ENCODE data around the gene RESF1.

The RESF1 gene

DNA sequence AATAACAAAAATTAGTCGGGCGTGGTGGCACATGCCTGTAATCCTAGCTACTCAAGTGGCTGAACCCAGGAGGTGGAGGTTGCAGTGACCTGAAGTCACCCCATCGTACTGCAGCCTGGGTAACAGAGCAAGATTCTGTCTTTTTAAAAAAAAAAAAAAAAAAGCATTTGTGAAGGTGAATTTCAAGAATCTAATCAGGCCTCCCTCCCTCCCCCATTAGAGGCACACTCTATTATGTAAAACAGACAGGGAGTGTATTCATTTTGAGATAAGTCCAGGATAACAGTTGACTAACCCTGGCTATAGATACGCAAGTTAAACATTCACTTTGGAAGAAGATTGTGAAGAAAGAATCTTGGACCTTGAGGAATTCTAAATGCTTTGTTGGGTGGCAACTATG is 2.9 kb downstream of the RESF1 start:
- DNase-seq = no peak

DNA sequence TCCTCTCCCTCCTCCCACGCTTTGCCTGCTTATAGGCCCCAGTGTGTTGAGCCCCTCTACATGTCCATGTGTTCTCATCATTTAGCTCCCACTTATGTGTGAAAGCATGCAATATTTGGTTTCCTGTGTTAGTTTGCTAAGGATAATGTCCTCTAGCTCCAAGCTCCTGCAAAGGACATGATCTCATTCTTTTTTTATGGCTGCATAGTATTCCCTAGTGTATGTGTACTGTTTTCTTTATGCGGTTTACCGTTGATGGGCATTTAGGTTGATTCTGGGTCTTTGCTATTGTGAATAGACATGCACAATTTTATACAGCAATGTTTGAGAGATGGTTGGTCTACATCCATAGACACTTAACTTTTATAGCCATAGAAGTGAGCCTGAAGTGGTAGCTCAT is 5.1 kb downstream of the RESF1 start:
- no peak for DNase-seq

DNA sequence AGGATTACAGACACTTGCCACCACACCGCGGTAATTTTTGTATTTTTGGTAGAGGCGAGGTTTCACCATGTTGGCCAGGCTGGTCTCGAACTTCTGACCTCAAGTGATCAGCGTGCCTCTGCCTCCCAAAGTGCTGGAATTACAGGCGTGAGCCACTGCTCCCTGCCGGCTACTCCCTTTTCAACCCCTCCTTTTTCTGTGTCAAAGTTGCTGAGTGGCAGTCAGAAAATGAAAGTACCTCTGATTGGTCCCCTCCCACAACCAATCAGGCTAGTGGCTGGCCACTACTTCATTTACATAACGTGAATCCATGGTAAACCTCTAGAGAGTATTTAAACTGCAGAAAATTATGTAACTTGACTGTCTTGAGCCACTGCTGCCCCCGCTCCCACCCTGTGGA is 5.9 kb downstream of the RESF1 start:
- DNase-seq = no peak

DNA sequence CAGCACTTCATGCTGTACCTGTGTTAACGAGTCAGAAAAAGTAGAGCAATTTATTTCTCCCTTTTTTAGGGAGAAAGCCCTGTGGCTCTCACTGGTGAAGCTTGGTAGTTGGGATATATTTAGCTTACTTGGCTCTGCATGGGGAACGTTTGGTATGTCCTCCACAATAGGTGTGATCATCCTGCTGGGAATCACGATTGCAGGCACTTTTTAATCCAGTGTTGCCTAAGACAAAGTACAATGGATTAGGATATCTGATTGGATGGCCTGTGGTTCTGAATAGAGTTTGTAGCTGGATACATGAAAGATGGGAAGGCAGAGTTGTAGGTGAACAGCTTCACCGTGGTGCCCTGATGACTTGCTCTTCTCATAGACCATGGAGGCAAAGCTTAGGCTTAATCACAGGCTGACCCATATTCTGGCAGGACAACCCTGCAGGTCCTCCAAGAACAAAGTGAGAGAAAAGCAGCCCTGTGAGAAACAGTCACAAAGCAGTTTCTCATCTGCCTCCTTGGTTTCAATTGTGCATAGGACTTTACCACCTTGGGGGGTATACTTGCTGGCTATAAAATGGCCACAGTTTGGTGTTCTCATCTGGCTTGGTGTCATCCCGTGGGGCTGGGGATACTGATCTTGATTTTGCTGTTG is 7.5 kb downstream of the RESF1 start:
- no peak for DNase-seq

DNA sequence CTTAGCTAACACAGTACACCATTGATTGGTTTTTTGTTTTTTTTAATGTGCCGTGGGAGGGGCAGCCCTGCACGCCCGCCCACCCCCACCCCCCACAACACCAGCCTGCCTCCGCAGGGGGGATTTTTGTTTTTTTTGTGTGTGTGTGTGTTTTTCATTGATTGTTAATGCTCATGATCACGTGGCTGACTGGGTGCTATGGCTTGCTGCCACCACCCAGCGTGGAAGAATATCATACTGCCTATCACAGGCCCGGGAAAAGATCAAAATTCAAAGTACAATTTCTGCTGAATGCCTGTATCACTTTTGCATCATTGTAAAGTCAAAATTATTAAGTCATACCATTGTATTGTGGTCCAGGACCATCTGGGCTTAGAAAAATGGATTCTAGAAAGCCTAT is 8.3 kb downstream of the RESF1 start:
- no peak for DNase-seq

DNA sequence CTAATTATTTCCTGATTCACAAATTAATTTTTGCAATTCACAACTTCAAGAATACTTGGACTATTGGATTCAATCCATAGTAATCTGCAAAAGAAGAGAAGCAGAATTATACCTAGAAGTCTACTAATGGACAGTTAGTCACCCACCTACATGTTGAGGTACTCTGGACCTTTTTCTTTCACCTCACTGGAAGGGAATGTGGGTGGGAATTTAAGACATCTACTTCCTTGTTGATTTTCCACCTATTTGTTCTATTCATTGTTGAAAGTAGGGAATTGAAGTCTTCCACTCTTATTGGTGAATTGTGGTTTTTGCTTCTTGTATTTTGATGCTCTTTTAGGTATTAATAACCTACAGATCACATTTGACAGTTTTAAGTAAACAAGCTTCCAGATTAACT is 11.0 kb downstream of the RESF1 start:
- no peak for DNase-seq

DNA sequence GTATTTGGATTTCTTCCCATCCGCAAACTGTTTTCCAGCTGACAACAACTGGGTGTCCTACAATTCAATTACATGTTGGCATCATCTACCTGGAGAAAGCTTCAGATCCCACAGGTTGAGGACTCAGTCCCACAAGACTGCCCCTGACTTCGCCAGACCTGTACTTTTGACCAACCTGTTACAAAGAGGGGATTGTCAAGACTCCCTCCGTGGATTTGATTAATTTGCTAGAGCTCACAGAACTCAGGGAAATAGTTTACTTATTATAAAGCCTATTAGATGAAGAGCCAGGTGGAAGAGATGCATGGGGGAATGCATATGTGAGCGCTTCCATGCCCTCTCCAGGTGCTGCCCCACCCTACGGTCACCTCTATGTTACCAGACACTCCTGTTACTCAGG is 14.6 kb downstream of the RESF1 start:
- no peak for DNase-seq

DNA sequence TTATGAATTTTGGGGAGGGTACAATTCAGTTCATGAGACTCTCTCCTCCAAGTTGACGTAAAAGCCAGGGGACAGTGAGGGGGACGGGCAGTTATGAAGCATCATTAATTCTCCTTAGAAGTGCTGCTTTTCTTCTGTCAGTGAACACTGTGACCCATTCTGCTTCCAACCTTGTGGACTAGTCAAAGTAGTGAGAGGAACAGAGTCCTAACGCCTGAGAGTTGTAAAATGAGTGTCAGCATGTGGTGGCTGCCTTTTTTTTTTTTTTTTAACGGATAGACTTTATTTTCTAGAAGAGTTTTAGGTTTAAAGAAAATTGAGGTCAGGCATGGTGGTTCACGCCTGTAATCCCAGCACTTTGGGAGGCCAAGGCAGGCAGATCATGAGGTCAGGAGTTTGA is 15.5 kb downstream of the RESF1 start:
- DNase-seq = no peak

DNA sequence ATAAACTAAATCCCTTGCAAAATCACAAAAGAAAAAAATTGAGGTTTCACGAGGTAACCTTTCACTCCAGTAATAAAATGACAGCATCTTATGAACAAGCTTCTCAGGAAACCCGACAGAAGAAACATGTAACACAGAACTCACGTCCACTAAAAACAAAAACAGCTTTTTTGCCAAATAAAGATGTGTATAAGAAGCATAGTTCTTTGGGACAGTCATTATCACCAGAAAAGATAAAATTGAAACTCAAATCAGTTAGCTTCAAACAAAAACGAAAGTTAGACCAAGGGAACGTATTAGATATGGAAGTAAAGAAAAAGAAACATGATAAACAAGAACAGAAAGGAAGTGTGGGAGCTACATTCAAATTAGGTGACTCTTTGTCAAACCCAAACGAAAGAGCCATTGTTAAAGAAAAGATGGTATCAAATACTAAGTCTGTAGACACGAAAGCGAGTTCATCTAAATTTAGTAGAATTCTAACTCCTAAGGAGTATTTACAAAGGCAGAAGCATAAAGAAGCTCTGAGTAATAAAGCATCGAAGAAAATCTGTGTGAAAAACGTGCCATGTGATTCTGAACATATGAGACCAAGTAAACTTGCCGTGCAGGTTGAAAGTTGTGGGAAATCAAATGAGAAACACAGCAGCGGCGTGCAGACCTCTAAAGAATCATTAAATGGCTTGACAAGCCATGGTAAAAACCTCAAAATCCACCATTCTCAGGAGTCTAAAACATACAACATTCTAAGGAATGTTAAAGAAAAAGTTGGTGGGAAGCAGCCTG is 25.8 kb downstream of the RESF1 start:
- DNase-seq = no peak

DNA sequence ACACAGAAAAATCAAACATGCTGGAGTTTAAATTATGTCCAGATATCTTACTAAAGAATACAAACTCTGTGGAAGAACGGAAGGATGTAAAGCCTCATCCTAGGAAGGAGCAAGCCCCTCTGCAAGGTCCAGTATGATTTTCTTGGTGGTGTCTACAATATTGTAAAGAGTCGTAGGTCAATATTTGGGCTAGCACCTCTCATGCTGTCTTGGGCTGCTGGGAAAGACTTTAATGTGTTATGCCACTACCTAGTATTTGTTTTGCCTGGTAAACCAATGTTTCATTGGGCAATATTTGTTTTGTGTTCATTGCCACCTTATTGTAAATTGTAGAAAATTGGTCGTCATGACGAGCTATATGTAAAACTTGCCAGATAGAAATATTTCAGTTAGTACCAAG is 26.6 kb downstream of the RESF1 start:
- no peak for DNase-seq

DNA sequence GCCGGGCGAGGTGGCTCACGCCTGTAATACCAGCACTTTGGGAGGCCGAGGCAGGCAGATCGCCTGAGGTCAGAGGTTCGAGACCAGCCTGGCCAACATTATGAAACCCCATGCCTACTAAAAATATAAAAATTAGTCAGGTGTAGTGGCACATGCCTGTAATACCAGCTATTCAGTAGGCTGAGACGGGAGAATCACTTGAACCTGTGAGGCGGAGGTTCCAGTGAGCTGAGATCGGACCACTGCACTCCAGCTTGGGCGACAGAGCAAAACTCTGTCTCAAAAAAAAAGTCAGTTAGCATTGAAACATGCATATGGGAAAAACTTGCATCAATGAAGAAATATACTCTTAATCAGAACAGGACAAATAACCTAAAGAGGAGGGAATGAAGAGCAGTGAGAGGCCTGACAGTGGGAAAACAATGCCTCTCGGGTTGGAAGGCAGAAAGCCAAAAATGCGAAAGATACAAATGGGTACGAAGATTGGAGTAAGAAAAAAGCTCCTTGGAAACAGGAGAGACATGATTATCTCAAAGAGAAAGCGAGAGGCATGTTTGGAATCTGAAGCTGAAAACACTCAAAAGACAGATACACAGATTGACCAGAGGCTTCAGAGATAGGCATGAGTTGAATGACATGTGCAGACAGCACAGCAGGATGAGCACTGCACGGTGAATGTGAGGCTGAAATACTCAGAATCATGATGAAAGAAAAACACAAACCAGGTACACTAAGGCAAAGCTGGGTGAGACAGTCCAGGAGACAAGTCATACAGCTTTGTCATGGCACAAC is 30.6 kb downstream of the RESF1 start:
- no peak for DNase-seq

DNA sequence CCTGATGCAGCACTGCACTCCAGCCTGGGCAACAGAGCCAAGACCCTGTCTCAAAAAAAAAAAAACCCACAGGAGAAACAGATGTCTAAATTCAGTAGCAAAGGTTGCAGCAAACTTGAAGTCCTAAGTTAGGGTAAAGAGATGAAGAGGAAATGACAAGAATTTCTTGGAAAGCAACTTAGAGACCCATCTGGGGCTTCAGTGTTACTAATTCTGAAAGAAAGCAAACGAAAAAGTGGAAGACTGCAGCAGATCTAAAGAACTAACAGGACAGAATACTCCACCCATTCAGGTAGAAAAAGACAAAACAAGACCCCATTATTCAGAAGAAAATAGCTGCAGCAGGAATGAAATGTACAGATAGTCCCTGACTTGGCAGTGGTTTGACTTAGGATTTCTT is 31.9 kb downstream of the RESF1 start:
- DNase-seq = no peak

DNA sequence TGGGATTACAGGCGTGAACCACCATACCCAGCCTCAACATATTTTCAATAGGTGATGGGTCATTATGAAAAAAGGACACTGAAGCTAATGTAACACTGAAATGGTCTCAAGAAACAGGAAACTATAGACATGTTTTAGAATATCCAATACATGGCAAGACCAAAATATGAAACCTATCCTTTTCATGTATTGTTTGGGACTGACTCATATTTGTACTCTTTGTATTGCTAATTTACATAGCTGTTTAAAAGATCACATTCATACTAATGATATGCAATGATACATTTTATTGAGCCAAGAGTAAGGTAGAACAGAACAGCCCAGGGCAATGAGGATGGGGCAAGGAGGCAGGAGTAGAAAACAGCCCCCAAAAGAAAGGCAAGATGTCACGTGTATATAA is 32.6 kb downstream of the RESF1 start:
- no peak for DNase-seq

DNA sequence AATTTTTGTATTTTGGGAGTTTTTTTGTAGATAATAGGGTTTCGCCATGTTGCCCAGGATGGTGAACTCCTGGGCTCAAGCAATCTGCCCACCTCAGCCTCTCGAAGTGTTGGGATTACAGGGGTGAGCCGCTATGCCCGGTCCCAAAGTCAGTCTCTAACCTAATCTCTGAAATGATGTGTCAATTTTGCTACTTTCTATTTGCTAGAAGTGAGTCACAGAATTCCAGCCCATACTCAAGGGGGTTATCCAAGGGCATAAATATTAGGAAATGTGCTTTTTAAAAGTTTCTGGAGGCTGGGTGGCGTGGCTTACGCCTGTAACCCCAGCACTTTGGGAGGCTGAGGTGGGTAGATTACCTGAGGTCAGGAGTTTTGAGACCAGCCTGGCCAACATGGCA is 40.5 kb downstream of the RESF1 start:
- no peak for DNase-seq

DNA sequence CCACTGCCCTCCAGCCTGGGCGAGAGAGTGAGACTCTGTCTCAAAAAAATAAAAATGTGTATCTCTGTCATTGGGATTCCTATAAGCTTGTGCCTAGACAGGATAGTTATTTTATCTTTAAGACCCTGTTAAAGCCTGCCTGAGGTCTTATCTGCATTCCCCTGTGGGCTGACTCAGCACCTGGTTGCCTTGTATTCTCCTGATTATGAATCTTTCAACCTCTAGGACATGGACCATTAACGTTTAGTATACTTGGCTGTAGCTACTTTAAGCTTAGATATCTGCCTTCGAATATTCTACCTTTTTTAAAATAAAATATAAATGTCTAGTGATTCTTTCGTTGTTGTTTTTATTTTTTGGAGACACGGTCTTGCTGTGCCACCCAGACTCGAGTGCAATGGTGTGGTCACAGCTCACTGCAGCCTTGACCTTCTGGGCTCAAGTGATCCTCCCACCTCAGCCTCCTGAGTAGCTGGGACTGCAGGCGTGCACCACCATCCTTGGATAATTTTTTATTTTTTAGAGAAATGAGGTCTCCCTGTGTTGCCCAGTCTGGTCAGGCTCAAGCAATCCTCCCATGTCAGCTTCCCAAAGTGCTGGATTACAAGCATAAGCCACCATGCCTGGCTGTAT is 41.3 kb downstream of the RESF1 start:
- no peak for DNase-seq

DNA sequence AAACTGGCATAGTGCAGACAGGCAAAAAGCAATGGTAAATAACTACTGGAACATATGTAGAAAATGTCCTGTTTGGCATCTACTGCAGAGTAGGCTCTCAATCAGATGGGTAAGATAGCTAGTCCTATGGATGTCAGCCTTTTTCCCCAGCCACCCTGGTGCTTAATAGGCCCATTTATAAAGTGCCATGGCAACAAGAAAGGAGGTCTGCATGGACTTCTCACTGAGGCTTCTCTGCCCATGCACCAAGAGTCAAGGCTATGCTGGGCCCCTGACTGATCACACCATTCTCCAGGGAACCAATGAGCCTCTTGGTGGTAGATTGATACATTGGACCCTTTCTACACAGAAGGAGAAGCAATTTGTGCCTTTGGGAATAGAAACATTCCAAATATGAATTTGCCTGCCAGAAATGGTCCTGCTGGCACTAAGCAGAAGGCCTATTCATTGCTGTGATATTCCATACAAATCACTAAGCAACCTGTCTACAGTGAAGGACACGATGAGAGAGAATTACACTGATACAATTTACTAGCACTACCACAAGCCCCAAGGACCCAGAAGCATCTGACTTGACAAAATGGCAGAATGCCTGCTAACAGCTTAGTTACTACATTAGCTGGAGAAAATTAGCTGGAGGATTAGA is 43.8 kb downstream of the RESF1 start:
- no peak for DNase-seq

DNA sequence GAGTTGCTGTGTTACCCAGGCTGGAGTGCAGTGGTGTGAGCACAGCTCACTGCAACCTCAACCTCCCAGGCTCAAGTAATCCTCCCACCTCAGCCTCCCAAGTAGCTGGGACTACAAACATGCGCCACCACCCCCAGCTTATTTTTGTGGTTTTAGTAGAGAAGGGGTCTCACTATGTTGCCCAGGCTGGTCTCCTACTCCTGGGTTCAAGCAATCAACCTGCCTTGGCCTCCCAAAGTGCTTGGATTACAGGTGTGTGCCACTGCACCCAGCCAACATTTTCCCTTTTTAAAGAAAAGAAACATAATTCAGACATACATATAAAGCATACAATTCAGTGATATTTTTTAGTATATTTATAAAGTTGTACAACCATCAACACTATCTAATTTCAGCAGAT is 44.4 kb downstream of the RESF1 start:
- no peak for DNase-seq

DNA sequence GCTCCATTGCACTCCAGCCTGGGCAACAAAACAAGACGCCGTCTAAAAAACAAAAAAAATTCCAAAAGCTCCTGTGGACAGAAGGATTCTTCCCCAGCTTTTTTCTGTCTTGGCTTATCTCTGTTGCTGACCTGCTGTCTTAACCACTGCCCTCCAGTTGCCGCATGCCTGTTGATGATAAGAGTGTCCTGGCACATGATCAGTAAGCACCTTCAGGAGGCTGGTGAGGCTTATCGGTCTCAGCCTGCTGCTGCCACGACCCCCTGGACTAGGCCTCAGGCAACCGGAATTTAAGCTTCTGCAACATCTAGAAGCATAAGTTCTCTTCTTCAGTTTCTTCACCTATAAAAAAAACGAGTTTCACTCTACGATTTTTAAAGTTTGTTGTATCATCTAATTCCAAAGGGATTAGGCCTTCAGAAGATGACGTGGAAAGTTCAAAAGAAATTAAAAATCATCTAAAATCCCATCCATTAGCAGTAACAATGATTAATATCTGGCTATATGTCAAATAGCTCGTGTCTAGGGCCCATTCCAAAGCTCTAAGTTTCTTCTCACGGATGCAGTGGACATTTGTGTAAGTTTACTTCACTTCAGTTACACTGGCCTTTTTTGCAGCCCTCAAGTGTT is 46.4 kb downstream of the RESF1 start:
- no peak for DNase-seq
